Endothelial cell of umbilical vein (primary cell): ENCODE data around the gene URM1.

Source experiments
- POLR2A ChIP-seq: IDR thresholded peaks from 2 replicates; pipeline ENCODE4 v1.6.1; 2012; ENCODE audit warnings: low read depth, mild to moderate bottlenecking, control low read depth, low read length
- POLR2AphosphoS5 ChIP-seq: IDR thresholded peaks from 2 replicates; pipeline ENCODE4 v1.6.1; 2012; ENCODE audit warnings: low read depth, mild to moderate bottlenecking, control low read depth, low read length, moderate library complexity; ENCODE audit not compliant: insufficient read depth
- TF ChIP-seq, protein P1 (sequence below): IDR thresholded peaks from 2 replicates; pipeline ENCODE4 v1.6.1; 2011; ENCODE audit not compliant: insufficient read depth, insufficient read length
- TF ChIP-seq, protein P2 (sequence below), 2 donors: IDR thresholded peaks; 1 replicate in 1 of 2; 2 replicates in 1 of 2; pipeline ENCODE4 v1.5.1; 2011; ENCODE audit warnings: low read length in 2 of 2, mild to moderate bottlenecking in 2 of 2, moderate library complexity in 2 of 2, control low read depth in 1 of 2, inconsistent platforms in 1 of 2, low read depth in 1 of 2; ENCODE audit not compliant: insufficient read depth in 1 of 2; ENCODE audit errors: extremely low read depth in 1 of 2

DNA sequence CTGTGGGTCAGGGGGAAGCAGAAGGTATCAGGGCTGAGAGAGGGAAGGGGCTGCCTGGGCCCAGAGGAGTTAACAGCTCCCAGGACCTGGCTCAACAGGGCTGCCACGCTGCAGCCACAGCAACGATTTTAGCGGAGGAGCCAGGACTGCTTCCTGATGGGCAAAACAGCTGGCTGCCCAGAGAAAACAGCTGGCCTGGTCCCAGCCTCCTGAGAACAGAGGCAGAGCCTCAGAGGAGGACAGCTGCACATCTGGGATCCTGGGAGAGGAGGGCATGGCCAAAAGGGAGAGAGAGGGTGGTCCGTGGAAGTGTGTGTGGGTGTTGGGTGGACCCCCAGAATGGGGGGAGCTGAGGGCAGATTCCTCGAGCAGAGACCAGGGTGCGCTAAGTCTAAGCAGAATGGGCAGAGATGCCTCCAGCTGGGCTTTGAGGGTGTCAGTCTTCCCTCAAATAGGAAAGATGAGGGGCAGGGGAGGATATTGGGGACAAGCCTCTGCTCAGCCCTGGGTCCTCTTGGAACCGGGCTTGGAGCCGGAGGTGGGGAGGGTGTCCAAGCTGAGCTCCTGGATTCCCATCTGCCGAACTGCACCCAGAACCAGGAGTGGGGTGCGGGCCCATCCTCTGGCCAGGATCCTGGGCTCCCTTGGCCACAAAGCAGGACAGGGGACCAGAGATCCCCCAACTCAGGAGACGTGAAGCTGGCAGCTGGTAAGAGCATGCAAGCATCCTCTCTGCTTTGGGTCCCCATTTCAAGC lies 40.4 kb downstream of the URM1 start:
- TF ChIP-seq, protein P1, sequence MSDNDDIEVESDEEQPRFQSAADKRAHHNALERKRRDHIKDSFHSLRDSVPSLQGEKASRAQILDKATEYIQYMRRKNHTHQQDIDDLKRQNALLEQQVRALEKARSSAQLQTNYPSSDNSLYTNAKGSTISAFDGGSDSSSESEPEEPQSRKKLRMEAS, result no peak
- TF ChIP-seq POLR2A (no peak), POLR2AphosphoS5 (no peak)
- TF ChIP-seq, protein P2, sequence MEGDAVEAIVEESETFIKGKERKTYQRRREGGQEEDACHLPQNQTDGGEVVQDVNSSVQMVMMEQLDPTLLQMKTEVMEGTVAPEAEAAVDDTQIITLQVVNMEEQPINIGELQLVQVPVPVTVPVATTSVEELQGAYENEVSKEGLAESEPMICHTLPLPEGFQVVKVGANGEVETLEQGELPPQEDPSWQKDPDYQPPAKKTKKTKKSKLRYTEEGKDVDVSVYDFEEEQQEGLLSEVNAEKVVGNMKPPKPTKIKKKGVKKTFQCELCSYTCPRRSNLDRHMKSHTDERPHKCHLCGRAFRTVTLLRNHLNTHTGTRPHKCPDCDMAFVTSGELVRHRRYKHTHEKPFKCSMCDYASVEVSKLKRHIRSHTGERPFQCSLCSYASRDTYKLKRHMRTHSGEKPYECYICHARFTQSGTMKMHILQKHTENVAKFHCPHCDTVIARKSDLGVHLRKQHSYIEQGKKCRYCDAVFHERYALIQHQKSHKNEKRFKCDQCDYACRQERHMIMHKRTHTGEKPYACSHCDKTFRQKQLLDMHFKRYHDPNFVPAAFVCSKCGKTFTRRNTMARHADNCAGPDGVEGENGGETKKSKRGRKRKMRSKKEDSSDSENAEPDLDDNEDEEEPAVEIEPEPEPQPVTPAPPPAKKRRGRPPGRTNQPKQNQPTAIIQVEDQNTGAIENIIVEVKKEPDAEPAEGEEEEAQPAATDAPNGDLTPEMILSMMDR (IDR thresholded peaks at IDR 0.05; ENCODE audit: extremely low read depth in 1 of 2, insufficient read depth in 1 of 2, low read depth in 1 of 2, low read length in 2 of 2), result no peak
